HG03159 (cell line): ENCODE results near the gene THSD4.

Source experiments
- ATAC-seq: cut with Tn5 transposase; IDR thresholded peaks from one replicate; pipeline ENCODE4 v1.9.1; 2021; ENCODE audit warnings: mild to moderate bottlenecking, moderate library complexity; ENCODE audit not compliant: unreplicated experiment

THSD4 gene

GRCh38 chr15:71341811-71342550 is 226.7 kb downstream of the THSD4 start:
- ATAC-seq: no peak

GRCh38 chr15:71342658-71343057 is 227.4 kb downstream of the THSD4 start:
- no peak for ATAC-seq

- no peak for ATAC-seq
These were observed 229.0 kb downstream of the THSD4 start for GRCh38 chr15:71344316-71344715.

GRCh38 chr15:71345186-71345585 is 229.9 kb downstream of the THSD4 start:
- ATAC-seq: no peak

- no peak for ATAC-seq
These were observed 231.2 kb downstream of the THSD4 start for GRCh38 chr15:71346464-71346863.

- no peak for ATAC-seq
These were observed 233.3 kb downstream of the THSD4 start for GRCh38 chr15:71348597-71348996.

- ATAC-seq: no peak
These were observed 234.1 kb downstream of the THSD4 start for GRCh38 chr15:71349336-71349735.

GRCh38 chr15:71349736-71350526 is 234.7 kb downstream of the THSD4 start:
- no peak for ATAC-seq

GRCh38 chr15:71350622-71351378 is 235.5 kb downstream of the THSD4 start:
- ATAC-seq: no peak

- no peak for ATAC-seq
These were observed 236.9 kb downstream of the THSD4 start for GRCh38 chr15:71352125-71352524.

- no peak for ATAC-seq
These were observed 237.5 kb downstream of the THSD4 start for GRCh38 chr15:71352765-71353164.

GRCh38 chr15:71353171-71353570 is 237.9 kb downstream of the THSD4 start:
- ATAC-seq: no peak

GRCh38 chr15:71355268-71355667 is 240.0 kb downstream of the THSD4 start:
- ATAC-seq: no peak

- no peak for ATAC-seq
These were observed 242.1 kb downstream of the THSD4 start for GRCh38 chr15:71357321-71357732.

- ATAC-seq: no peak
These were observed 242.7 kb downstream of the THSD4 start for GRCh38 chr15:71357967-71358366.

GRCh38 chr15:71359246-71359645 is 244.0 kb downstream of the THSD4 start:
- ATAC-seq: no peak

GRCh38 chr15:71362556-71362955 is 247.3 kb downstream of the THSD4 start:
- ATAC-seq: no peak

GRCh38 chr15:71362987-71363968 is 248.0 kb downstream of the THSD4 start:
- ATAC-seq: no peak

- no peak for ATAC-seq
These were observed 248.9 kb downstream of the THSD4 start for GRCh38 chr15:71364117-71364584.

- no peak for ATAC-seq
These were observed 251.3 kb downstream of the THSD4 start for GRCh38 chr15:71366522-71366921.
